Measurements from ENCODE around the gene ASAP3.

Gene ASAP3

GRCh38 chr1:23408797-23409290 lies 75.1 kb downstream of the ASAP3 start:
- H3K4me3 ChIP-seq (ENCODE audit: low read length): no peak overlapping the region
- H3K36me3 ChIP-seq (ENCODE audit: control insufficient read depth, insufficient read depth, low read length): no peaks in the 10 kb centered on the region
- no peak overlapping the region for H2BK15ac ChIP-seq (replicated peaks; ENCODE audit: low read depth)
- H3K18ac ChIP-seq (ENCODE audit: low read length): no peak overlapping the region
- no peak overlapping the region for H3K23ac ChIP-seq (ENCODE audit: low read length)
- no peaks in the 10 kb centered on the region for H3K27me3 ChIP-seq (ENCODE audit: insufficient read depth, low read length, poor library complexity)
- H2BK5ac ChIP-seq (ENCODE audit: low read length): no peak overlapping the region
- no peaks in the 10 kb centered on the region for H3K79me2 ChIP-seq (ENCODE audit: control insufficient read depth, insufficient read depth, low read length)
- no peaks in the 10 kb centered on the region for H3K4me1 ChIP-seq (ENCODE audit: control insufficient read depth, low read depth, low read length)
- H3K56ac ChIP-seq (ENCODE audit: low read length): no peak overlapping the region
- no peak overlapping the region for H4K8ac ChIP-seq (ENCODE audit: low read depth, low read length)
- DNase-seq: no peak
- no CpG with 5 or more reads among the region's 7 CpGs for WGBS (ENCODE audit: extremely low coverage, insufficient coverage, low lambda C conversion rate)
- H3K4me2 ChIP-seq (ENCODE audit: low read length): no peak overlapping the region
- H3K4ac ChIP-seq (ENCODE audit: low read depth, low read length): no peak overlapping the region
- no peak overlapping the region for H3K27ac ChIP-seq (ENCODE audit: low read depth, low read length)
- H3K79me1 ChIP-seq (ENCODE audit: low read length): no peaks in the 10 kb centered on the region
- no peak overlapping the region for H4K5ac ChIP-seq (ENCODE audit: low read length)
- H2AK5ac ChIP-seq (ENCODE audit: low read length): no peak overlapping the region
- H3K9ac ChIP-seq (ENCODE audit: low read length): no peak overlapping the region
- no peak overlapping the region for H2BK120ac ChIP-seq (ENCODE audit: low read depth, low read length)

GRCh38 chr1:23407016-23407630 lies 76.9 kb downstream of the ASAP3 start:
- no peak for DNase-seq
- H2BK120ac ChIP-seq (ENCODE audit: low read depth, low read length): no peak overlapping the region

GRCh38 chr1:23405946-23406345 lies 78.0 kb downstream of the ASAP3 start:
- no peak overlapping the region for H3K23ac ChIP-seq (ENCODE audit: low read length)
- H3K27me3 ChIP-seq (ENCODE audit: insufficient read depth, low read length, poor library complexity): no peaks in the 10 kb centered on the region
- no peak overlapping the region for H3K27ac ChIP-seq (ENCODE audit: low read depth, low read length)
- WGBS (ENCODE audit: extremely low coverage, insufficient coverage, low lambda C conversion rate): no CpG with 5 or more reads among the region's 3 CpGs
- no peaks in the 10 kb centered on the region for H3K36me3 ChIP-seq (ENCODE audit: control insufficient read depth, insufficient read depth, low read length)
- H2BK5ac ChIP-seq (ENCODE audit: low read length): no peak overlapping the region
- H2BK120ac ChIP-seq (ENCODE audit: low read depth, low read length): no peak overlapping the region
- no peak overlapping the region for H3K18ac ChIP-seq (ENCODE audit: low read length)
- H2BK15ac ChIP-seq (replicated peaks; ENCODE audit: low read depth): no peak overlapping the region
- H3K79me2 ChIP-seq (ENCODE audit: control insufficient read depth, insufficient read depth, low read length): no peaks in the 10 kb centered on the region
- no peaks in the 10 kb centered on the region for H3K4me1 ChIP-seq (ENCODE audit: control insufficient read depth, low read depth, low read length)
- no peak overlapping the region for H3K56ac ChIP-seq (ENCODE audit: low read length)
- H2AK5ac ChIP-seq (ENCODE audit: low read length): no peak overlapping the region
- DNase-seq: no peak
- H4K5ac ChIP-seq (ENCODE audit: low read length): no peak overlapping the region
- H3K9ac ChIP-seq (ENCODE audit: low read length): no peak overlapping the region
- no peak overlapping the region for H3K4me2 ChIP-seq (ENCODE audit: low read length)
- no peak overlapping the region for H3K4ac ChIP-seq (ENCODE audit: low read depth, low read length)
- H3K4me3 ChIP-seq (ENCODE audit: low read length): no peak overlapping the region
- H3K79me1 ChIP-seq (ENCODE audit: low read length): no peaks in the 10 kb centered on the region
- H4K8ac ChIP-seq (ENCODE audit: low read depth, low read length): no peak overlapping the region

More at GRCh38 chr1:23407016-23407630, 76.9 kb downstream of the ASAP3 start:
- Histone ChIP-seq H3K56ac (ENCODE audit: low read length) (no peak overlapping the region), H3K79me2 (ENCODE audit: control insufficient read depth, insufficient read depth, low read length) (no peaks in the 10 kb centered on the region), H3K27ac (ENCODE audit: low read depth, low read length) (no peak overlapping the region), H4K5ac (ENCODE audit: low read length) (no peak overlapping the region), H3K4ac (ENCODE audit: low read depth, low read length) (no peak overlapping the region), H2BK5ac (ENCODE audit: low read length) (no peak overlapping the region), H3K23ac (ENCODE audit: low read length) (no peak overlapping the region), H3K36me3 (ENCODE audit: control insufficient read depth, insufficient read depth, low read length) (no peaks in the 10 kb centered on the region), H4K8ac (ENCODE audit: low read depth, low read length) (no peak overlapping the region), H3K4me1 (ENCODE audit: control insufficient read depth, low read depth, low read length) (no peaks in the 10 kb centered on the region), H3K18ac (ENCODE audit: low read length) (no peak overlapping the region), H2AK5ac (ENCODE audit: low read length) (no peak overlapping the region), H3K9ac (ENCODE audit: low read length) (no peak overlapping the region), H3K79me1 (ENCODE audit: low read length) (no peaks in the 10 kb centered on the region), H3K27me3 (ENCODE audit: insufficient read depth, low read length, poor library complexity) (no peaks in the 10 kb centered on the region), H3K4me3 (ENCODE audit: low read length) (no peak overlapping the region), H2BK15ac (replicated peaks; ENCODE audit: low read depth) (no peak overlapping the region), H3K4me2 (ENCODE audit: low read length) (no peak overlapping the region)
- no CpG with 5 or more reads among the region's 8 CpGs for WGBS (ENCODE audit: extremely low coverage, insufficient coverage, low lambda C conversion rate)

GRCh38 chr1:23403735-23404486 lies 80.1 kb downstream of the ASAP3 start:
- Histone ChIP-seq H4K5ac (ENCODE audit: low read length) (no peak overlapping the region), H3K27ac (ENCODE audit: low read depth, low read length) (no peak overlapping the region), H3K27me3 (ENCODE audit: insufficient read depth, low read length, poor library complexity) (no peaks in the 10 kb centered on the region), H3K79me1 (ENCODE audit: low read length) (no peaks in the 10 kb centered on the region), H3K79me2 (ENCODE audit: control insufficient read depth, insufficient read depth, low read length) (no peaks in the 10 kb centered on the region), H2BK15ac (replicated peaks; ENCODE audit: low read depth) (no peak overlapping the region), H3K4me3 (ENCODE audit: low read length) (no peak overlapping the region), H3K9ac (ENCODE audit: low read length) (peak overlapping the region; percentile 53), H3K4me2 (ENCODE audit: low read length) (peak overlapping the region; percentile 21), H2BK120ac (ENCODE audit: low read depth, low read length) (no peak overlapping the region), H4K8ac (ENCODE audit: low read depth, low read length) (no peak overlapping the region), H2AK5ac (ENCODE audit: low read length) (no peak overlapping the region), H3K4me1 (ENCODE audit: control insufficient read depth, low read depth, low read length) (no peaks in the 10 kb centered on the region), H3K56ac (ENCODE audit: low read length) (peak overlapping the region; percentile 77), H2BK5ac (ENCODE audit: low read length) (no peak overlapping the region), H3K4ac (ENCODE audit: low read depth, low read length) (no peak overlapping the region), H3K18ac (ENCODE audit: low read length) (no peak overlapping the region), H3K36me3 (ENCODE audit: control insufficient read depth, insufficient read depth, low read length) (no peaks in the 10 kb centered on the region), H3K23ac (ENCODE audit: low read length) (no peak overlapping the region)
- DNase-seq: peak; percentile 91
- WGBS (ENCODE audit: extremely low coverage, insufficient coverage, low lambda C conversion rate): no CpG with 5 or more reads among the region's 19 CpGs

GRCh38 chr1:23403355-23403734 lies 80.6 kb downstream of the ASAP3 start:
- Histone ChIP-seq H3K4me2 (ENCODE audit: low read length) (no peak overlapping the region), H2BK120ac (ENCODE audit: low read depth, low read length) (no peak overlapping the region), H3K79me2 (ENCODE audit: control insufficient read depth, insufficient read depth, low read length) (no peaks in the 10 kb centered on the region), H2AK5ac (ENCODE audit: low read length) (no peak overlapping the region), H3K4me1 (ENCODE audit: control insufficient read depth, low read depth, low read length) (no peaks in the 10 kb centered on the region), H3K27ac (ENCODE audit: low read depth, low read length) (no peak overlapping the region), H3K79me1 (ENCODE audit: low read length) (no peaks in the 10 kb centered on the region), H3K4me3 (ENCODE audit: low read length) (no peak overlapping the region), H3K4ac (ENCODE audit: low read depth, low read length) (no peak overlapping the region), H2BK5ac (ENCODE audit: low read length) (no peak overlapping the region), H3K36me3 (ENCODE audit: control insufficient read depth, insufficient read depth, low read length) (no peaks in the 10 kb centered on the region), H3K18ac (ENCODE audit: low read length) (no peak overlapping the region), H3K56ac (ENCODE audit: low read length) (peak overlapping the region; percentile 77), H4K8ac (ENCODE audit: low read depth, low read length) (no peak overlapping the region), H2BK15ac (replicated peaks; ENCODE audit: low read depth) (no peak overlapping the region), H3K27me3 (ENCODE audit: insufficient read depth, low read length, poor library complexity) (no peaks in the 10 kb centered on the region), H3K9ac (ENCODE audit: low read length) (peak overlapping the region; percentile 53), H4K5ac (ENCODE audit: low read length) (no peak overlapping the region), H3K23ac (ENCODE audit: low read length) (no peak overlapping the region)
- DNase-seq: no peak
- no CpG with 5 or more reads among the region's 4 CpGs for WGBS (ENCODE audit: extremely low coverage, insufficient coverage, low lambda C conversion rate)
